Activated CD4-positive, alpha-beta T cell treated with anti-CD3 and anti-CD28 coated beads, Interleukin-2, amount 50 U/mL, for 1 hour (primary cell): Measurements from ENCODE around the gene CCDC27.

ENCODE experiments used
- DNase-seq: peaks from one replicate; pipeline ENCODE4 v3.0.0-alpha.2; 2020

The CCDC27 gene

DNA sequence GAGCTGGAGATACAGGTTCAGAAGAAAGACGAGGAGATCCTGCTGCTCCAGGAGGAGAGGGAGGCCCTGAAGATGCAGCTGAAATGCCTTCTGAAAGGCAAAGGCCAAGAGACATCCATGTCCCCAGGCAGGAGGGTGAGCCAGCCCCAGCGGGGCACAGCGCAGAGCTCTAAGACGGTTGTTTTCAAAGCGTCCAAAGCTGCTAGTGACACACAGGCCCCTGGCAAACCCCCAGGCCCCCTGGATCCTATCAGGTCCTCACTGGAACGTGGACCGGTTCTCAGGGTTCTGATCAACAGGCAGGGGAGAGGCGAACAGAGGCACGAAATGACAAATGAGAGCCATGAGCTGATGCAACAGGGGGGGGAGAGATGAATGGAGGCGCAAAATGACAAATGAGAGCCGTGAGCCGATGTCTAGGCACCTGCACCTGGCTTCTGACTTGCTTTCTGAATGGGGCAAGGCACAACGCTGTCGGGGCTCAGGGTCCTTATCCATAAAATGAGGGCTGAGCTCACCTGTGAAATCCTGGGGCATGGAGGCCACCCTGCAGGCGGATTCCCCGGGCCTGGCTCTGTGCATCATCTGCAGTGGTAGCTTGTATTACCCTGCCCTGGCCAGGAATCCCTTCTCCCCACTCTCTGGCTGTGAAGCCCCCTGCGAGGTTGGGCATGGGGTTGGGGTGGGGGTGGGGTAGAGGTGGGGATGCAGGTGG lies 9.2 kb downstream of the CCDC27 start:
- no peak for DNase-seq

DNA sequence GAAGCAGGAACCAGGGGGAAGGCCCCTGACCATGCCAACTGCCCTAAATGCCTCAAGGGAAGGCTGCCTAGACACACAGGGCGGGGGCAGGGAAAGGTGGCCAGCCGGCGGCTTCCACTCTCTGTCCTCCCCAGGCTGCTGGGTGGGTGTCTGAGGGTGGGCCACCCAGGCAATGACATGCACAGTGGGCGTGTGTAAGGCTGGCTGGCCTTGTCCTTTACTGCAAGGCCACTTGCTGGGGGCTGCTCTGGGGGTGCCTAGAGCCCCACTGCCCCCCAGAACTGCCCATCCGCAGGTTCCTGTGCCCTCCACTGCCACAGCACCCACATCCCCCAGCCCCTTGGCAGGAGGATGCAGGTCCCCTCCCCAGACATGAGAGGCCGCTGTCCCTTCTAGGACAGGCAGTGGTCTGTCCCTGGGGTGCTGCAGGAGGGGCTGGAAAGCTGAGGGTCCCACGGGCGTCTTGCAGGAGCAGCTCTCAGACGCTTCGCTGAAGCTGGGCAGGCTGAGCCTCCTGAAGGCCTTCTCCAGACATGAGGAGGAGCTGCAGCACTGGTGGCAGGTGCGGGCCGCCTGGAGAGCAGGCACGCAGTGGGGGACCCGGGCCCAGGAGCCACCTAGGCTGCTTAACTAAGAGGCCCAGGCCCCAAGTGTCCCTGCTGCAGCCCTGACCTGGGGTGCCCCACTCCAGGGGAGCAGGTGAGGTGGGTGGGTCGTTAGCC lies 10.1 kb downstream of the CCDC27 start:
- no peak for DNase-seq

DNA sequence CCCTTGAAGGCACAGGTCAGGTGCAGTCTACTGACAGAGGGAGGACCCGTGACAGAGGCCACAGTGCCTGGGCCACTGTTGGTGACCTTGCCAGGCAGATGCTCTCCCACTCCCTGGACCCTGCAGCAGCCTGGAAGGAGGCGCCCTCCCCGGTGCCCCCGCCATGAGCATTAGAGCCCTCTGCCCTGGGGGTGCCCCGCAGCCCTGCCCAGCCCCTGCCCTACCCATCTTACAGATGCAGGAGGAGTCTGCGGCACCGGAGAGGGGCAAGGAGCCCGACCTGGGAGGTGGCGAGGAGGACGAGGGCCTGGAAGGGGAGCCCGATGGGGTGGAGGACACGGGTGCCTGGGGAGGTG lies 10.6 kb downstream of the CCDC27 start:
- no peak for DNase-seq

DNA sequence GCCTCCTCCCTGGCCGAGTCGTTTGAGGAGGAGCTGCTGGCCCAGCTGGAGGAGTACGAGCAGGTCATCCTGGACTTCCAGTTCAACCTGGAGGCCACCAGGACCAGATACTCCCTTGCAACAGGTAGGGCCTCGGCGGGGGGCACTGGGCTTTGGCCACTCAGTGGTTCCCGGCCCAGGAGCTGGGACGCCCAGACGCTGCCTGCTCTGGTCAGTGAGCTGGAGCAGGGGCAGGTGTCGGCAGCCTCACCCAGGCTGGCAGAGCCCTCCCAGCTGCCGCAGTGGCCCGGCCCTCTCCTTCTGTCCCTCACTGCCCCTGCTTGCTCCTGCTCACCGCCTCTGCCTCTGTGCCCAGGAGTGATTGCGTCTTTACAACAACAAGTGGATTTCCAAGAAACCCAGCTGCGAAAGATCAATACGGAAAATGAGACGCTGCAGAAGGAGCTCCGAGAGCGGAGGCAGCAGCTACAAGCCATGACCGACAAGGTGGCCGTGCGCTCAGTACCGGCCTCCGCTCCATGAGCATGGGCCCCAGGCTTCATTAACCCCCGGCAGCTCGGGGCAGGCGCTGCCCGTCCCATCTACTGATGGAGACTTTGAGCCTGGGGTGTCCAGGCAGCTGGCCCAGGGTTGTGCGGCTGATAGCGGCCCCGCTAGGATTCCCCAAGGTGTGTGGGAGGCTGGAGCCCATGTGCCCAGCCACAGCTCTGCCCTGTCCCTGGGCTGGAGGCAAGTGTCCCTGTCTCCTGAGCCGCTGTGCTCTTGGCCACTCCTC lies 11.3 kb downstream of the CCDC27 start:
- DNase-seq, result no peak

DNA sequence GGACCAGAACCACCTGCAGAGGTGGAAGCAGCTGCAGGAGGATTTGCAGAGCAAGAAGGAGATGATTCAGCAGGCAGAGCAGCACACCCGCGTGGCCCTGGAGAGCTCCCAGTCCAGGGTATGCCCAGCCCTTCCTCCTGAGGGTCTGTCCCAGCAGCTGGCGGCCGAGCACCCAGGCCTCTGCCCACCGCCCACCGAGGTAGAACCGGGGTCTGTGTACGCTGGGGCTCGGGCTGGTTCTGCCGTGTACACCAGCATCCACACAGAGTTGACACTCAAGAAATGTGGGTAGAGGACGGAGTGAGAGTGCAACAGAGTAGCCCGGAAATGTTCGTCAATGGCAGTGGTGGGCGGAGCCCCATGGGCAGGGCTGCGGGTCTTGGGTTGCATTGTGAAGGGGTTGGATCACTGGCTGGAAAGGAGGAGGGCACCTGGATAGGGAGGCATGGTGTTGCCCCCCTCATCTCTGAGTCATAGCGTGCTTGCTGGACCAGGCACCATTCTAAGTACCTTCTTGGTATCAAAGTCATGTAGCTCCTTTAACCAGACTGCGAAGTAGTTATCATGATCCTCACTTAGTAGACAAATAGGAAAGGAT lies 15.2 kb downstream of the CCDC27 start:
- DNase-seq, result no peak

DNA sequence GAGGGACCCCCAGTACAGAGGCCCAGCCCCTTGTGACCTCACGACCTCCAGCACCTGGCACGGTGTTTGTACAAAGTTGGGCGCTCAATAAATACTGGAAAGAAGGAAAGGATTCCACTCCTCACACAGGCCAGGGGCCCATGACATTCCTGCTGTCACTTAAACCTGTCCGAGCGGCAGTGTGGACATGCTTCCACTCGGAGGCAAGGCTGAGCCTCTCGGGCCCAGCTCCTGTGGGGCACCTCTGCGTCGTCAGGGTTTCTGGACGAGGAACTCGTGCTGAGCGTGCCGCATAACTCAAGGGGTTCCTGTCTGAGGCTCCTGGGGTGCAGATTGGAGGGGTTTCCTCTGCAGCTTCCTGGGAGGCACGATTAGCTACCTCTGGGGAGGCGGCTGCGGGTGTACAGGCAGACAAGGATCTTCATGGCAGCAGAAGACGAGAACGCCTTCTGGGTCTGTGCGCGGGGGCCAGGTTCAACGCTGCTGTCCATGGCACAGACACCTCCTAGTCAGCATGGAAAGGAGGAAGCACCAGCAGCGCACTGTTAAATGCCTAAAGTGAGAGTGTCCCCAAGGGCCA lies 16.7 kb downstream of the CCDC27 start:
- DNase-seq, result no peak

DNA sequence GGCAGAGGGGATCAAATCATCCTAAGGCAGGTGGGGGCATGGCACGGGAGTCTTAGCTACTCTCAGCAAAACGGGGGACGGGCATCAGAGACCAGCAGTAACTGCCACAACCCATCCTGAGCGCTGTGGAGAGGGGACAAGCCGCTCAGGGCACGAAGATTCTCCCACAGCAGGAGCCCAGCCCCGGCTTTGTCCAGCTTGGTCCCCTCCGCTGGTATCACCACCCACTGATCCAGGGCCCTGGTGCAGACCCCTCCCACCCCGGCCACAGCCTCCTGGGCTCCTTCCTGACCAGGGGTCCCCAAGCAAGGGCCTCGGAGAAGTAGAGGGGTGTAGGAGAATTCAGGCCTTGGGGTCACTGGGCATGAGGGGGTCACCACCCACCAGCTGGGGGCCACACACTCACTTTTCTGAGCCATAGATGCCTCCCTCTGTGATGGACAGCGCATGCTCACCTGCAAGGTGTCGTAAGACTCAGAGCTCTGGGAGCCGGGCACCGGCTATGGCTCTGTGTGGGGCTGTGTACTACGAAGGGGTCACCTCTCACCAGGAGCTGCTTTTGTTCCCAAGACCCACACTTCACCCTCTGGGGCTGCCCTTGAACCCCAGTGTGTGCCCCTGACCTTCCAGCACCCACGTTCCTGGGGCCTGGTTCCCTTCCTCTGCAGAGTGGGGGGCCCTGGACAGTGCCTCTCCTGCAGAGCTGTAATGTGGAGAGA lies 18.0 kb downstream of the CCDC27 start:
- no peak for DNase-seq

DNA sequence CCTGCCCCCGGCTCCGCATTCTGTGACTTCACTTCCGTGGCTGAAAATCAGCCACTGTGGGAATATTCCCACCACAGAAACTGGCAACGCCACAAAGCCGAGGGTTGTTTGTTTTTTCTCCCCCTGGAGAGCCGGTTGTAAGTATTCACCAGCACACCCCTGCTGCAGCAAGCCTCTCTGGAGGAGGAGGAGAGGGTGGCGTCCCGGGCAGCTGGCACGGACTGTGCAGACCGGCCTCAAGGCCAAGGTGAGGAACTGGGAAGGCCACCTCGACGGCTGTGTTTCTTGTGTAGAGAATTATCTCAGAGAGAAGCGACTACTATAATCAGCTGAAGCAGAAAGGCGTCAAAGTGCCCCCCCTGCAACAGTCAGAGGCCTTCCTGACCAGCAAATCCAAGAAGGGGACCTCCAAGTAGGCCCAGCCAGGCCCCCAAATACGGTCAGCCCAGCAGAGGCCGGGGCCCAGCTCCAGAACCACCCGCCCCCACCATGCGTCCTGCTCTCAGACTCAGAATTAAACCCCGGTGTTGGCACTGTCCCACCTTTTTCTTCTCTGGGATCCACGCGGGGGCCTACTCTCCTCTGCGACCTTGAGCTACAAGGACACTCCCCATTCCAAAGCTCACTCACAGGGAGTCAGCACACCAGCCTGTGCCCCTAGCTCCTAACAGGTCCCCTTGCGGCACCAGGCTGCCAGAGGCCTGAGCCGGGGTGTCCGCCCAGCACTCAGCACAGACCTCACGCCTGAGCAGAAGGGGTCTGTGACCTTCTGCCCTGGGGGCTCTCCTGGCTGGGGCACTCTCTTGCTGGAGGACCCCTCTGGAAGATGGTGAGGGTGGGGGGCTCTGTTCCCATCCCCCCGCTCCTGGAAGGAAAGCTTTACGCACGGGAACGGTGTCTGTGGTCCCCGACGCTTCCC lies 19.1 kb downstream of the CCDC27 start:
- no peak for DNase-seq

DNA sequence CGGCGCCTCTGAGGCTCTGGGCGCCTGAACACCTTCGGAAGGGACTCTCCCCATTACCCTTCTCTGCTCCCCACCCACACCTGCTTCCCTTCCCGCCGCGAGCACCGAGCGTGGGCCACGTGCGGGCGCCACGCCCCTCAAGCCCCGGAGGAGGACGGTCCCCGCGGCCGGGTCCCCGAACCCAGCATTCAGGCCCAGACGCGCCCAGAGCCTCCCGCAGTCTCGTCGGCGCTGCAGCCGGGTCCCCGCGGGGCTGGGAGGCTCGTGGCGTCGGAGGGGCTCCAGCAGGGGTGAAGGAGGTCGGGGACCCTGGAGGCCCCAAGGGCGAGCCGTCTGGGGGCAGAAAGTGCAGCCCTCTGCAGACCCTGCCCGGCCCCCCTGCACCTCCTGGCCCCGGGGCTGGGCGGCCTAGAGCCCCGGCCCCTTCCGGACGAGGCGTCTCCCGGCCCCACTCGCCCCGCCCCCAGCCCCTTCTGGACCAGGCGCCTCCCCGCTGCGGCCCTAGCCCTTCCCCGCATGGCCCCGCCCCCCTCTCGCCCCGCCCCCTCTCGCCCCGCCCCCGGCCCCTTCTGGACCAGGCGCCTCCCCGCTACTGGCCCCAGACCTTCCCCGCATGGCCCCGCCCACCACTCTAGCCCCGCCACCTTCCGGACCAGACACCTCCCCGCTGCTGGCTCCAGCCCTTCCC lies 19.9 kb downstream of the CCDC27 start:
- peak; percentile 85 for DNase-seq

DNA sequence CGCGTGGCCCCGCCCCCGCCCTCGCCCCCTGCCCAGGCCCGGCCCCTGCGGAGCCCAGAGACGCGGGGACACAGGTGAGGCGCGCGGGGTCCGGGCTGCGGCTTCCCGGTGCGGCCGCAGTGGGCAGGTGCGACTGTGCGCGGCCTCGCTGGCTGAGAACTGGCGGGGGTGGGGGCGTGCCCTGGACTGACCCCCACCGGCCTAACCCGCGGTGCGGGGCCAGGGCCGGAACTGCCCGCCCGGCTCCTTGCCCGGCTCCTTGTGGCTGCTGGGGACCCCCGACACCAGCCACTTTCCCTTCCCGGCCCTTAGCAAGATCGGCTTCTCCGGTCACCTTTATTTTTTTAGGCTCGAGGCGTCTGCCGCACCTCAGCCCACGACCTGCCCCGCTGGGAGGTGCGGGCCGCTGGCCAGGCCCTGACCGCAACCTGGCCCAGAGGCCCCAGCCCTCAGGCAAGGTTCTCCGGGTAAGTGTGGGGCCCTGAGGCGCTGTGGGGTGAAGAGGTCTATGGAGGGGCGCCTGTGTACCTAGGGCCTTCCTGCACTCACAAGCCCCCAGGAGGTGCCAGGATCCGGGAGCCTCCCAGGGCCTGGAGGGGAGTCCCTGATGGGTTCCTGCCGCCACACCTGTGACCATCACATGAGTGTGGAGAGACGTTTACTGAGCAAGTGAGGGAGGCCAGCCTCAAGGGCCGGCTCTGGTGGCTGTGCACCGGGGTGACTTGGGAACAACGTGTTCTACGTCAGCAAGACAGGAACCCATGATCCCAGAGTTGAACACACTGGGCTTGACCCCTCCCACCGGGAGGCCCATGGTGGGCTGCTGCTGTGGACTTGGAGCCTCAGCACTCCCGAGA lies 20.7 kb downstream of the CCDC27 start, which contains the start of gene SMIM1:
TSS of gene SMIM1 (plus strand) at position 35 of the 857 bp plus-strand sequence. CDS start 2,625 bp downstream, outside the sequence.
- no peak for DNase-seq

DNA sequence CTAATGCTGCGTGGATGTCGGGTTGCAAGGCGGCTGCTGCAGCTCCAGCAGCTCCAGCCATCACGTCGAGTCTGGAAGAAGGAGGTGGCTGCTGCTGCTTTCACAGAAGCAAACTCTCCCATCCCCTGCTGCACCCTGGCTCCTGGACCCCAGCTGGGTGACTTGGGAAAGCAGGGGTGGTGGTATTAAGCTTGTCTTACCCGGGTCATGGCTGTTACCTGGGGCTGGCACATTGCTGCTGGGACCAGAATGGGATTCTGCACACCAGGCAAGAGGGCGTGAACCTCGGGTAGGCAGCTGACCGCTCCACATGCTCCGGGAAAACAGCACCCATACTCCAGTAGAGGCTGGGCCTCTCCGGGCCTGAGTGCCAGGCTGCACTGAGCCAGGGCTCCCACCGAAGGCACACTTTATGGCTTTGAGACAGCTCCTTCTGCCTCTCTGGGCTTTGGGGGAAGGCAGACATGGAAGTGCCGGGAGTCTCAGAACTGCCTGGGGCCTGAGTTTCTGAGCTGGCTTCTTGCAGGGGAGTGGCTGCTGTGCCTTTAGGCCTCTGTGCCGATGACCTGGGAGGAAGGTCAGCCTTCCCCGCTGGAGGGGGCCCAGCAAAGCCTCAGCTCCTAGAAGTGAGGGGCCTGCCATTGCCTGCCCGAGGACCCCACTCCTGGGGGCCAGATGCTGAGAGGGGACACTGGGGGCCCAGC lies 21.5 kb downstream of the CCDC27 start:
- no peak for DNase-seq

DNA sequence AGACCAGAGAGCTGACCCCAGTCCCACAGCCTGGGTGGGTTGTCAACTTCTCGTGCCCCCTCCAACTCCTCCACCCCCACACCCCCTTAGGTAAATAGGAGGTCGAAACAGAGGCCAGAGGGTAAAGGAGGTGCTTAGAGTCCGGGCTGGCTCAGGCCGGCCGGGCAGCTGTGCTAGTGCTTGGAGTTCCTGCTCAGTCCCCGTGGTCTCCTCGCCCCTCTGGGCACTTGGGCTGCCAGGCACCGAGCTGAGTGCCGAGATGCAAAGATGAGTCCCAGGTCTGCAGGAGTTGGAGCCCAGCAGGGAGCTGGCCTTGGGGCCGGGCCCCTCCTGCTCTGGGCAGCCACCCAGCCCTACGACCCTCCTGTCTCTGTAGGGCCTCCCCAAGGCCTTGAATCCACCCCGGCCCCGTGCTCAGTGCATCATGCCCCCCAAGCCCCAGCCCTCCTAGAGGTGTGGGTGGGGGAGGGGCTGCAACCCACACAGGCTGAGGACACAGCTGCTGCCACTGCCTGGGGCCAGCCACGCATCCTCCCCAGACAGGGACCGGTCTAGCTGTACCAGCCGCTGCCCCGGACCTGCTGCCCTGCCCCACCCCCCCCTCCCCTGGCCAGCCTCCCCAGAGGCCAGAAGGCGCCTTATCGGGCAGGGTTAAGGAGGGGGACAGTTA lies 22.2 kb downstream of the CCDC27 start:
- DNase-seq, result no peak

DNA sequence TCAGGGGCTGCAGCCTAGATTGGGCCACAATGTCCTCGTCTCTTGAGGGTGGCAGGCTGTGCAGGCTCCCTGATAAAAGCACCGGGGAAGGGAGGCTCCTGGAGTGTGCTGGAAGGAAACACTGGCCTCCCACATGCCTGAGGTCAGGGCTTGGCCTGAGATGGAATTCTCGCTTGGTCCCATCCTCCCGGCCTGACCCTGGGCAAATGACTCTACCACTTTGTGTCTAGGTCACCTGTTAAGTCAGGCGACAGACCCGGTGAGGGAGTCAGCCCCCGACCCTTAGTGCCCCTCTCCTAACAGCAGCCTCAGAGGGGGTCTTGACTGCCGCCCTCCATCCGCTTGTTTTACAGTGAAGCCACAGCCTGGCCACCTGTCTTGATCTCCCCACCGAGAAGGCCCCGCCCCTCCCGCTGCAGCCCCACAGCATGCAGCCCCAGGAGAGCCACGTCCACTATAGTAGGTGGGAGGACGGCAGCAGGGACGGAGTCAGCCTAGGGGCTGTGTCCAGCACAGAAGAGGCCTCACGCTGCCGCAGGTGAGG lies 22.8 kb downstream of the CCDC27 start:
- no peak for DNase-seq

DNA sequence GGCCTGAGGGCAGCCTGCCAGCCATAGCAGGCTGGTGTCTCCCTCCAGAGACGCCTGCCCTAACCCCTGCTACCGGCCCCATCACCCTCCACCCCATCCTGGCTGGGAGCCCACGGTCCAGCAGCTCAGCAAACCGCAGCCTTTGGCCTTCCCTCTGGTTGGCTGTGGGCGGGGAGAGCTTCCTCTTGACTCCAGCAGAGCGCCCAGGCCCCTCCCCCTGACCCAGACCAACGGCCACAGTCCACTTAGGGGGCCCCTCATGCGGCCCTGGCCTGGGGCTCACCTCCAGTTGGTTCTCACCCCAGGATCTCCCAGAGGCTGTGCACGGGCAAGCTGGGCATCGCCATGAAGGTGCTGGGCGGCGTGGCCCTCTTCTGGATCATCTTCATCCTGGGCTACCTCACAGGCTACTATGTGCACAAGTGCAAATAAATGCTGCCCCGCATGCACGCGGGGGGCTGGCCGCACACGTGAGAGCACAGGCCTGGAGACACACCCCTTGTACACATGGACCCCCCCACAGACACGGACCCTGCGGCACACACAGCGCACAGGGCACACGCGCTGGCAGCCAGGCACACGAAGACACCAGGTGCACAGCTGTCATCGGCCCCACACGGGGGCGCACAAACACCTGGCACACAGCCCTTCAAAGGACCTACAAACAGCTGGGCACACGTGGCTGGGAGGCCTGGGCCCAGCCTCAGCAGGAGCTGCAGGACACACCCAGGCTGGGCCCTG lies 23.4 kb downstream of the CCDC27 start:
- DNase-seq, result peak; percentile 53

DNA sequence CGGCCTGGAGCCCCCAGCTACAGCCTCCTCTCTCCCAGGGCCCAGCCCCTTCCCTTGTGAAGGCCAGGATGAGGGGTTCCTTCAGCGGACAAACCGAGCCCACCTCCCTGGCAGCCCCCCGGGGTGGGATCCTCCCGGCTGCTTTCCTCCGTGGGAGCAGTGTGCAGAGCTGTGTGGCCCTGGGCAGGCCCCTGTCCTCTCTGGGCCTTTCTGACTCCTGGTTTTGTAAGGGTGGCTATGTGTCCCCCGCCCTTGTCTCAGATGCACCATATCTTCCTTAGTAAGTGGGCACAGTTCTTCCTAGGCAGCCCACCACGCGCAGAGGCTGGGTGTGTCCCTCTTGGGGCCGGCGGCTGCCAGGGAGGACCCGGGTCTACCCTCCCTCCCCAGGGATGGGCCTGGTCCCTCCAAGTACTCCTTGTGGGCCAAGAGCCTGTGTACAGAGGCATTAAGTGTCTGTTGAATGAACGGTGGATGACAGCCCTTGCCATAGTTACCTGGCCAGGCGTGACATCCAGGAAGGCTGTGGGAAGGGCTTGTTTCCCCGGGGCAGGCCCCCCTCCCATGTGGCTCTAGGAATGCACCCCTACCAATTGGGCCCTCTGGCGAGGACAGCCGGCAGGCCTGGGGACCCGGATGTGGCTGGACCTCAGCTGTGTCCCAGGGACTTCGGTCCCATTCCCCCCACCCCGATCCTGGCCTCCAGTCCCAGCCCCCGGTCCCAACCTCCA lies 24.1 kb downstream of the CCDC27 start:
- no peak for DNase-seq

DNA sequence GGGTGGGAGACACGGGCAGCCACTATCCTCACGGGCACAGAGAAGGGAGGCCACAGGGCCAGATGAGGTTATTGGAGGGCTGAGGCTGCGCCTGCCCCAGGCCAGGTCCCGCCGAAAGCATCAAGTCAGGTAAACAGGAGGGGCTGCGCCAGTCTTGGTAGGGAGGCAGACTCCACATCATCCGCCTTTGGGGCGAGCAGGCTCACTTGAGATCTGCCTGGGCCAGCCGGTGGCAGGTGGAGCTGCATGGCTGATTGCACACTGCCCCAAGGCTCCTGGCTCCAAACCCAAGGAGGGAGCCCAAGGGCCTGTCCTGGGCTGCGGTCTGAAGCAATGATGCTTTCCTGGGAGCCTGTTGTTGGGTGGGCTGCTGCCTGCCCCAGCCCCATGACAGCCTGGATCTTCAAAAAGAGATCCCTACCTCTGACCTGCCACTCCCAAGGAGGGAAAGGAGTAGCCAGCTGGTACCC lies 24.9 kb downstream of the CCDC27 start:
- DNase-seq, result no peak
